NT2/D1 (cell line): ENCODE results near the gene SYVN1.

Experiments used
- SUZ12 ChIP-seq: IDR thresholded peaks from 2 replicates; pipeline ENCODE4 v1.6.1; 2011; ENCODE audit not compliant: insufficient read length, insufficient read depth; ENCODE audit errors: extremely low read depth
- YY1 ChIP-seq: IDR thresholded peaks from 2 replicates; pipeline ENCODE4 v1.6.1; 2011; ENCODE audit not compliant: insufficient read length, insufficient read depth
- ZNF274 ChIP-seq: IDR thresholded peaks from 2 replicates; pipeline ENCODE4 v1.6.1; 2011; ENCODE audit warnings: mild to moderate bottlenecking, low read depth, low read length

DNA sequence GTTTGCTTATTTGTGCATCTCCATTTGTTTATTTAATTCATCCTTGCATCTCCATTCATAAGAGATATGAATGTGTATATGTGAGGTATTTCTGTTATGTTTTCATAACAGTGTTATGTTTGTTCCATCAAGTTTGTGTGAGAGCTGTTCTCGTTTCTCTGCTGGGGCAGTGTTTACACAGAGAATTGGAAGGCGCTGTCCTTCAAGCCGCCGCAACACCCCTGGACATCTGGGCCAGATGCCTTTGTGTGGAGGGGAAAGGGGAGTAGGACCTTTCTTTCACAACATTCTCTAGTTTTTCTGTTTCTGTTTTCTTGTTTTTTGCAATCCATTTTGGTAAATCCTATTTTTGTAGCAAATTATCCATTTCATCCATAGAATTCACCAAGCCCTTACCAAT lies 29.7 kb downstream of the SYVN1 start:
- TF ChIP-seq YY1 (no peak), ZNF274 (no peak), SUZ12 (no peak)
